HG02798 (cell line): ENCODE measurements around the gene SCAF4.
"Not testable (repeated sequence)": the region's sequence is repeated elsewhere in the genome, so short reads cannot be mapped to it uniquely, and the experiment has no call there.

ENCODE experiments used
- ATAC-seq: cut with Tn5 transposase; IDR thresholded peaks from one replicate; pipeline ENCODE4 v1.9.1; 2021; ENCODE audit warnings: mild to moderate bottlenecking; ENCODE audit not compliant: unreplicated experiment, poor library complexity

The SCAF4 gene

GRCh38 chr21:31654340-31654739 lies 77.6 kb downstream of the SCAF4 start:
- no peak for ATAC-seq

GRCh38 chr21:31651491-31651890 lies 80.4 kb downstream of the SCAF4 start:
- ATAC-seq, result not testable (repeated sequence)

- no peak for ATAC-seq
These were observed 81.0 kb downstream of the SCAF4 start for GRCh38 chr21:31650930-31651329.

- peak; percentile 81 for ATAC-seq
These were observed 84.3 kb downstream of the SCAF4 start for GRCh38 chr21:31647650-31648049.

- ATAC-seq, result no peak
These were observed 87.3 kb downstream of the SCAF4 start for GRCh38 chr21:31644643-31645042.

GRCh38 chr21:31641416-31641922 lies 90.4 kb downstream of the SCAF4 start:
- no peak for ATAC-seq

- ATAC-seq, result no peak
These were observed 95.0 kb downstream of the SCAF4 start for GRCh38 chr21:31636874-31637273.

GRCh38 chr21:31634993-31635392 lies 96.9 kb downstream of the SCAF4 start:
- ATAC-seq, result no peak

GRCh38 chr21:31631881-31632280 lies 100.0 kb downstream of the SCAF4 start:
- ATAC-seq, result not testable (repeated sequence)

GRCh38 chr21:31629972-31630711 lies 101.8 kb downstream of the SCAF4 start:
- ATAC-seq, result no peak

- no peak for ATAC-seq
These were observed 106.9 kb downstream of the SCAF4 start for GRCh38 chr21:31624961-31625491.

- ATAC-seq, result no peak
These were observed 107.7 kb downstream of the SCAF4 start for GRCh38 chr21:31624181-31624580.

GRCh38 chr21:31623664-31624063 lies 108.3 kb downstream of the SCAF4 start:
- no peak for ATAC-seq

- ATAC-seq, result no peak
These were observed 109.5 kb downstream of the SCAF4 start for GRCh38 chr21:31622397-31622796.
